Occipital lobe (tissue), 2 donors: ENCODE data around the gene FAM200A. TPM values are rescaled to one million over a fixed set of nuclear protein-coding genes. Genes with fewer than 3 reads are reported as not detected.
A peak's percentile ranks its signal among the peaks of the same experiment; 100 is the strongest.
"Not testable (repeated sequence)": the region's sequence is repeated elsewhere in the genome, so short reads cannot be mapped to it uniquely, and the experiment has no call there.

Experiments
- DNase-seq: peaks from one replicate; lab custom pipeline; 2025; lab: John Stamatoyannopoulos, UW
- total RNA-seq: library from RNA; depleted of rRNA; stranded (reverse); fragments of >200 nt; gene quantifications from one replicate; pipeline ENCODE4 v1.2.3, GENCODE V29; 2014

The FAM200A gene
- total RNA-seq, 1 donor from 2014 or later = 18.9 TPM

GRCh38 chr7:99504603-99505323 lies 47.2 kb downstream of the FAM200A start, which contains the start of gene ZKSCAN5:
Gene ZKSCAN5, plus strand, starts transcription at chr7:99504662. Its CDS starts 1,383 bp downstream, at chr7:99506045.
- peak; percentile 97 for DNase-seq

- no peak for DNase-seq
Measured at GRCh38 chr7:99504281-99504602, 47.7 kb downstream of the FAM200A start.

GRCh38 chr7:99501236-99501635 lies 50.7 kb downstream of the FAM200A start:
- DNase-seq = not testable (repeated sequence)

- no peak for DNase-seq
Measured at GRCh38 chr7:99500637-99501009, 51.3 kb downstream of the FAM200A start.

- DNase-seq = peak; percentile 91
Measured at GRCh38 chr7:99499721-99500636, 51.9 kb downstream of the FAM200A start, which contains the start of gene ZNF394. Gene ZNF394, minus strand, starts transcription at chr7:99500281. Its CDS starts 188 bp downstream, at chr7:99500093.

- no peak for DNase-seq
Measured at GRCh38 chr7:99499371-99499720, 52.6 kb downstream of the FAM200A start.

GRCh38 chr7:99498546-99498944 lies 53.4 kb downstream of the FAM200A start:
- DNase-seq = no peak

- DNase-seq = no peak
Measured at GRCh38 chr7:99497766-99498545, 54.0 kb downstream of the FAM200A start.

Other genes starting within 250 kb of the FAM200A start
- gene ARPC1A, start 226.2 kb downstream of the FAM200A start, total RNA-seq = 72.1 TPM
- gene ARPC1B, start 177.4 kb downstream of the FAM200A start, total RNA-seq = 11.9 TPM
- gene PDAP1, start 143.5 kb downstream of the FAM200A start, total RNA-seq = 12.6 TPM
- gene BUD31, start 143.1 kb downstream of the FAM200A start, total RNA-seq = 55.2 TPM
- 6.6 TPM for gene PTCD1, start 113.3 kb downstream of the FAM200A start, total RNA-seq
- gene CPSF4, start 113.2 kb downstream of the FAM200A start, total RNA-seq = 24.2 TPM
- gene ATP5MF, start 85.9 kb downstream of the FAM200A start, total RNA-seq = 256 TPM
- gene ZNF789, start 79.2 kb downstream of the FAM200A start, total RNA-seq = 25.3 TPM
- gene ZNF394, start 51.8 kb downstream of the FAM200A start, total RNA-seq = 36.3 TPM
- 19.8 TPM for gene ZKSCAN5, start 47.5 kb downstream of the FAM200A start, total RNA-seq
- gene ZNF655, start 6.5 kb upstream of the FAM200A start, total RNA-seq = 79.1 TPM
- not detected for gene TMEM225B, start 46.2 kb upstream of the FAM200A start, total RNA-seq
- 18.4 TPM for gene ZSCAN25, start 64.8 kb upstream of the FAM200A start, total RNA-seq
- gene CYP3A5, start 127.9 kb upstream of the FAM200A start, total RNA-seq = 1.6 TPM
- gene CYP3A7, start 183.1 kb upstream of the FAM200A start, total RNA-seq = not detected
- not detected for gene CYP3A4, start 232.1 kb upstream of the FAM200A start, total RNA-seq